Stomach (tissue), 4 donors: ENCODE measurements around the gene ARHGEF4.

ENCODE experiments used
- POLR2AphosphoS5 ChIP-seq, 3 donors: sonication (generic); formaldehyde crosslinking; IDR thresholded peaks; one replicate each; pipeline ENCODE4 v1.6.1; 2016; ENCODE audit warnings: antibody characterized with exemption in 3 of 3
- TF ChIP-seq, protein P1 (sequence below), 7 experiments: fragments of 450-650 bp in 4 of 7; fragments of 200-600 bp in 3 of 7; sonication (generic) in 3 of 7; IDR thresholded peaks; one replicate each; pipeline ENCODE4 v1.5.1; 2016 to 2019; ENCODE audit warnings: antibody characterized with exemption in 7 of 7, control low read depth in 2 of 7, mild to moderate bottlenecking in 1 of 7

DNA sequence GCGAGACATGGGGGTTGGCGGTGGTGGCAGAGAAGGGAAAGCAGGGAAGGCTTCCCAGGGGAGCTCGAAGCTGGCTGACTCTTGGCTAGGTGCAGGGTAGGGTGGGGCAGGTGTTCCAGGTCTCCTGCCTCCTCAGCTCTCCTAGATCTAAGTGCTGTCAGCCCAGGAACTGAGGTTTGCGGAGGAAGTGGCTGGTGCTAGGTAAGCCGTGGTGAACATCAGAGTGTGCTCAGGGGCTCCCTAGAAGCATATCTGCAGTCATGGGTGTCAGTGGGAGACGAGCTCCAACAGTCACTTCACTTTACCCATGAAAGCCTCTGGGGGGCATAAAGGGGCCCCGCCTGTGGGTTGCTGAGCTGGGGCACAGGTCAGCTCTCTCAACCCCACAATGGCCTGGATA, 34.1 kb downstream of the ARHGEF4 start:
- no peak for TF ChIP-seq POLR2AphosphoS5 (IDR thresholded peaks at IDR 0.05)
- TF ChIP-seq, protein P1, sequence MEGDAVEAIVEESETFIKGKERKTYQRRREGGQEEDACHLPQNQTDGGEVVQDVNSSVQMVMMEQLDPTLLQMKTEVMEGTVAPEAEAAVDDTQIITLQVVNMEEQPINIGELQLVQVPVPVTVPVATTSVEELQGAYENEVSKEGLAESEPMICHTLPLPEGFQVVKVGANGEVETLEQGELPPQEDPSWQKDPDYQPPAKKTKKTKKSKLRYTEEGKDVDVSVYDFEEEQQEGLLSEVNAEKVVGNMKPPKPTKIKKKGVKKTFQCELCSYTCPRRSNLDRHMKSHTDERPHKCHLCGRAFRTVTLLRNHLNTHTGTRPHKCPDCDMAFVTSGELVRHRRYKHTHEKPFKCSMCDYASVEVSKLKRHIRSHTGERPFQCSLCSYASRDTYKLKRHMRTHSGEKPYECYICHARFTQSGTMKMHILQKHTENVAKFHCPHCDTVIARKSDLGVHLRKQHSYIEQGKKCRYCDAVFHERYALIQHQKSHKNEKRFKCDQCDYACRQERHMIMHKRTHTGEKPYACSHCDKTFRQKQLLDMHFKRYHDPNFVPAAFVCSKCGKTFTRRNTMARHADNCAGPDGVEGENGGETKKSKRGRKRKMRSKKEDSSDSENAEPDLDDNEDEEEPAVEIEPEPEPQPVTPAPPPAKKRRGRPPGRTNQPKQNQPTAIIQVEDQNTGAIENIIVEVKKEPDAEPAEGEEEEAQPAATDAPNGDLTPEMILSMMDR (IDR thresholded peaks at IDR 0.05) = no peak
